PC-9 (cell line): ENCODE data around the gene CHIC2. TPM values are rescaled to one million over a fixed set of nuclear protein-coding genes. Genes with fewer than 3 reads are reported as not detected.

Experiments
- BruUV-seq: library from RNA; stranded (reverse); fragments of 400-500 nt; replicated peaks from 2 replicates; lab custom pipeline; 2021; lab: Mats Ljungman, UMichigan
- CTCF ChIA-PET: fragments of 300-600 bp; sonication (Branson Sonifier 250); formaldehyde crosslinking; loops from one replicate; lab custom pipeline; 2022; ENCODE audit warnings: antibody characterized with exemption; lab: Charles Lee
- POLR2A ChIA-PET: fragments of 300-600 bp; sonication (Branson Sonifier 250); formaldehyde crosslinking; loops from one replicate; lab custom pipeline; 2022; ENCODE audit warnings: antibody characterized with exemption; ENCODE audit not compliant: unreplicated experiment; lab: Charles Lee
- DNase-seq, 2 experiments: peaks; one replicate each; pipeline versions ENCODE4 v3.0.0 to v3.0.0-alpha.2; 2015 to 2022; ENCODE audit warnings: mixed read lengths in 1 of 2
- H2AFZ ChIP-seq: fragments of 200-600 bp; sonication (generic); 2 replicates; pipeline ENCODE4 v1.8.1; 2017; ENCODE audit warnings: antibody characterized with exemption
- H3F3A ChIP-seq: fragments of 200-600 bp; sonication (generic); 2 replicates; pipeline ENCODE4 v1.8.1; 2017; ENCODE audit warnings: antibody characterized with exemption, mild to moderate bottlenecking, low read depth; ENCODE audit not compliant: insufficient read depth
- H3K27ac ChIP-seq: fragments of 200-600 bp; sonication (generic); 2 replicates; pipeline ENCODE4 v1.6.1; 2016; ENCODE audit warnings: mixed run types
- H3K27me3 ChIP-seq: fragments of 200-600 bp; sonication (generic); 2 replicates; pipeline ENCODE4 v1.6.1; 2016; ENCODE audit warnings: low read depth, mixed run types; ENCODE audit not compliant: insufficient read depth
- H3K36me3 ChIP-seq: fragments of 200-600 bp; sonication (generic); 2 replicates; pipeline ENCODE4 v1.6.1; 2016; ENCODE audit warnings: low read depth, mixed run types
- H3K4me1 ChIP-seq: fragments of 200-600 bp; sonication (generic); replicated peaks from 2 replicates; pipeline ENCODE4 v1.6.1; 2016; ENCODE audit warnings: mixed run types; ENCODE audit not compliant: insufficient read depth
- H3K4me2 ChIP-seq: fragments of 200-600 bp; sonication (generic); 2 replicates; pipeline ENCODE4 v1.6.1; 2017; ENCODE audit warnings: mixed run types
- H3K4me3 ChIP-seq: fragments of 200-600 bp; sonication (generic); 2 replicates; pipeline ENCODE4 v1.6.1; 2016; ENCODE audit warnings: mixed run types
- H3K79me2 ChIP-seq: fragments of 200-600 bp; sonication (generic); 2 replicates; pipeline ENCODE4 v1.6.1; 2017; ENCODE audit warnings: low read depth, mixed run types
- H3K9me2 ChIP-seq: fragments of 200-600 bp; sonication (generic); 2 replicates; pipeline ENCODE4 v1.8.1; 2017; ENCODE audit warnings: mild to moderate bottlenecking; ENCODE audit not compliant: insufficient read depth
- H3K9me3 ChIP-seq: fragments of 200-600 bp; sonication (generic); 2 replicates; pipeline ENCODE4 v1.8.1; 2016; ENCODE audit warnings: low read depth; ENCODE audit not compliant: insufficient read depth
- H4K20me1 ChIP-seq: fragments of 200-600 bp; sonication (generic); 2 replicates; pipeline ENCODE4 v1.8.1; 2017; ENCODE audit not compliant: insufficient read depth
- EZH2 ChIP-seq: fragments of 200-600 bp; sonication (generic); IDR thresholded peaks from 2 replicates; pipeline ENCODE4 v1.8.0; 2017; ENCODE audit warnings: antibody characterized with exemption, low read depth
- intact Hi-C: fragments of 100-400 bp; cut with micrococcal nuclease; formaldehyde crosslinking; loops from one replicate; pipeline ENCODE4 v1.10.0; 2022; ENCODE audit not compliant: unreplicated experiment
- total RNA-seq: library from RNA; stranded (reverse); gene quantifications from 2 replicates; pipeline ENCODE4 v1.2.3, GENCODE V29; 2021
- TF ChIP-seq, protein P1 (sequence below): fragments of 200-600 bp; sonication (generic); conservative IDR thresholded peaks from 2 replicates; pipeline ENCODE4 v1.6.1; 2017; ENCODE audit warnings: mixed run types, antibody characterized with exemption, mild to moderate bottlenecking, moderate library complexity

The CHIC2 gene
- total RNA-seq, 1 experiment from 2014 or later, result 12.1 TPM

DNA sequence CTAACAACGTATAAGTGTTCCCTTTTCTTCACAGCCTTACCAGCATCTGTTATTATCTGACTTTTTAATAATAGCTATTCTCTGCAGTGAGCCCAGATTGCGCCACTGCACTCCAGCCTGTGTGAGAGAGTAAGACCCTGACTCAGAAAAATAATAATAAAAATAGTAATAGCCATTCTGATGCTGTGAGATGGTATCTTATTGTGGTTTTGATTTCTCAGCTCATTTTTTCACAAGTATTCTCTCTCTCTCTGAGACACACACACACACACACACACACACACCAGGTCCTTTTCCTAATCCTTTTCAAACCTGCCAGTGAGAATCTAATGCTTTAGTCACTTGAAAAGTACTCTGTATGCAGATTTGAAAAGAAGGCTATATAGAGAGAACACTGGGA is 89.8 kb downstream of the CHIC2 start:
- no peak for TF ChIP-seq EZH2
- TF ChIP-seq, protein P1, sequence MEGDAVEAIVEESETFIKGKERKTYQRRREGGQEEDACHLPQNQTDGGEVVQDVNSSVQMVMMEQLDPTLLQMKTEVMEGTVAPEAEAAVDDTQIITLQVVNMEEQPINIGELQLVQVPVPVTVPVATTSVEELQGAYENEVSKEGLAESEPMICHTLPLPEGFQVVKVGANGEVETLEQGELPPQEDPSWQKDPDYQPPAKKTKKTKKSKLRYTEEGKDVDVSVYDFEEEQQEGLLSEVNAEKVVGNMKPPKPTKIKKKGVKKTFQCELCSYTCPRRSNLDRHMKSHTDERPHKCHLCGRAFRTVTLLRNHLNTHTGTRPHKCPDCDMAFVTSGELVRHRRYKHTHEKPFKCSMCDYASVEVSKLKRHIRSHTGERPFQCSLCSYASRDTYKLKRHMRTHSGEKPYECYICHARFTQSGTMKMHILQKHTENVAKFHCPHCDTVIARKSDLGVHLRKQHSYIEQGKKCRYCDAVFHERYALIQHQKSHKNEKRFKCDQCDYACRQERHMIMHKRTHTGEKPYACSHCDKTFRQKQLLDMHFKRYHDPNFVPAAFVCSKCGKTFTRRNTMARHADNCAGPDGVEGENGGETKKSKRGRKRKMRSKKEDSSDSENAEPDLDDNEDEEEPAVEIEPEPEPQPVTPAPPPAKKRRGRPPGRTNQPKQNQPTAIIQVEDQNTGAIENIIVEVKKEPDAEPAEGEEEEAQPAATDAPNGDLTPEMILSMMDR, result no peak
- no TSS peak for BruUV-seq
- H3K27ac ChIP-seq, result no peak overlapping the region
- no peaks in the 10 kb centered on the region for H3K36me3 ChIP-seq
- no peak for DNase-seq
- intact Hi-C loops, result no loop called here
- H3K79me2 ChIP-seq, result no peaks in the 10 kb centered on the region
- no peaks in the 10 kb centered on the region for H3K27me3 ChIP-seq
- no peaks in the 10 kb centered on the region for H3F3A ChIP-seq
- no peaks in the 10 kb centered on the region for H3K9me2 ChIP-seq
- no peak overlapping the region for H3K4me2 ChIP-seq
- no peaks in the 10 kb centered on the region for H3K9me3 ChIP-seq
- H3K4me1 ChIP-seq, result no peaks in the 10 kb centered on the region
- CTCF ChIA-PET, result no interaction called here
- no peak overlapping the region for H3K4me3 ChIP-seq
- no peaks in the 10 kb centered on the region for H4K20me1 ChIP-seq
- no peak overlapping the region for H2AFZ ChIP-seq
- POLR2A ChIA-PET, result no interaction called here

DNA sequence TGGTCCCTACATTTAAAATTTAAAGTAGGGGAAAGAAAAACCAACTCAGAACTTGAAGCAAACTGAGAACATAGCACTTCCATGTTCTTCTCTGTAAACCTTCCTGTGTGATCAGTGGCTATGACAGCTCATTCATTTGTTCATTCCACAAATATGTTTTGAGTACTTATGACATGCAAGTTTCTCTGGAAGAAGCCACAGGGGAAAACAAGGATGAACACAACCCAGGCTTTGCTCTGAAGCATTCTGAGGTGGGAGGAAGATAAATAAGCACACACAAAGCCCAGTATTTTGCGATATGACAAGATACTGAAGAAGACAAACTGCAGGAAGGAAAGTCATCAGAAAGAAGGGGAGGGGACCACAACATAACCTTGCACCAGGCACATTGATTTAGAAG is 96.4 kb downstream of the CHIC2 start:
- BruUV-seq, result no TSS peak
- no peak overlapping the region for H3K4me3 ChIP-seq
- no peaks in the 10 kb centered on the region for H3K9me2 ChIP-seq
- POLR2A ChIA-PET, result no interaction called here
- intact Hi-C loops, result no loop called here
- no peaks in the 10 kb centered on the region for H3K4me1 ChIP-seq
- no peaks in the 10 kb centered on the region for H3K9me3 ChIP-seq
- H3K4me2 ChIP-seq, result no peak overlapping the region
- H3K79me2 ChIP-seq, result no peaks in the 10 kb centered on the region
- CTCF ChIA-PET, result no interaction called here
- no peak overlapping the region for H2AFZ ChIP-seq
- no peak overlapping the region for H3K27ac ChIP-seq
- no peaks in the 10 kb centered on the region for H3F3A ChIP-seq
- no peaks in the 10 kb centered on the region for H4K20me1 ChIP-seq
- H3K36me3 ChIP-seq, result no peaks in the 10 kb centered on the region
- H3K27me3 ChIP-seq, result no peaks in the 10 kb centered on the region
- TF ChIP-seq, protein P1, result no peak
- TF ChIP-seq EZH2, result no peak
- no peak for DNase-seq

DNA sequence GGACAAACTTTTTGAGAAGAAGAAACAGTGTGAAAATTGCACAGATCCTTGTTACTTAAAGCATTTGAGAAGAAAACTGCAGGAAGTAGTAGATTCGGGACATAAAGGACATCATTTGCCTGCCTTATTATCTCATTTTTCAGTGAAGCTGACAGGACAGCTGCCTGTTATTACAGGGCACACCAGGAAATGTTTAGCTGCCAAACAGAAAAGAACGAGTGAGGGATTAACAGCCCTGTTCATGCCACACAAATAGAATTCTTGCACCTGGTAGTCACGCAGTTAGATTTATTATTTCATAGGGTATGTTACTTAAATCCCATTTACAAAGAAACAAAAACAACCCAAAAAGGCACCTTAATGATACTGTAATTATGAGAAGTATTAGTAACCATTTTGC is 100.6 kb downstream of the CHIC2 start:
- H3K27ac ChIP-seq, result no peak overlapping the region
- CTCF ChIA-PET, result no interaction called here
- intact Hi-C loops, result no loop called here

More for the DNA sequence above, 100.6 kb downstream of the CHIC2 start:
- H3K4me2 ChIP-seq, result no peak overlapping the region
- H3K4me3 ChIP-seq, result no peak overlapping the region
- no TSS peak for BruUV-seq
- H3K79me2 ChIP-seq, result no peaks in the 10 kb centered on the region
- H3F3A ChIP-seq, result no peaks in the 10 kb centered on the region
- DNase-seq, result no peak
- H3K4me1 ChIP-seq, result no peaks in the 10 kb centered on the region
- H2AFZ ChIP-seq, result no peak overlapping the region
- H3K9me2 ChIP-seq, result no peaks in the 10 kb centered on the region
- no peaks in the 10 kb centered on the region for H4K20me1 ChIP-seq
- TF ChIP-seq EZH2, result no peak
- TF ChIP-seq, protein P1, result no peak
- H3K27me3 ChIP-seq, result no peaks in the 10 kb centered on the region
- POLR2A ChIA-PET, result no interaction called here
- no peaks in the 10 kb centered on the region for H3K9me3 ChIP-seq
- H3K36me3 ChIP-seq, result no peaks in the 10 kb centered on the region
